ENCODE data around the gene RCCD1.

Gene RCCD1

DNA sequence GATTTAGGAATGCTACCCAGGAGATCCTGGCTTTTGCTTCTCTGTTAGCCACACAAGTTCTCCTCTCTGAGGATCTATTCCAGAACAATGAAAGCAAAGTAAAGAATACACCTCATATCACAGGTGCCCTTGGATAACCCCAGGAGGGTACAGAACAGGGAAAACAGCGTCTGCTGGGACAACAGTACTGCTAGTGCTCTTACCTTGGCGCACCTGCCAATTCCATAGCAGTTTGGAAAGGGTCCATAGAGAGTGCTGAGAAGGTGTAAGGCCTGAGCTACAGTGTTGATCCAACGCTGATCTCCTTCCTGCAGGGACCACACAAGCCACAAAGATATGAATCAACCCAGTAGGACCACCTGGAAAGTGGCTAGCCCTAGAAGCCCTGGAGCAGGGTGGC is 52.6 kb downstream of the RCCD1 start:
- DNase-seq (ENCODE audit: extremely low read depth, insufficient read length), result no peak
- TF ChIP-seq, protein P1, sequence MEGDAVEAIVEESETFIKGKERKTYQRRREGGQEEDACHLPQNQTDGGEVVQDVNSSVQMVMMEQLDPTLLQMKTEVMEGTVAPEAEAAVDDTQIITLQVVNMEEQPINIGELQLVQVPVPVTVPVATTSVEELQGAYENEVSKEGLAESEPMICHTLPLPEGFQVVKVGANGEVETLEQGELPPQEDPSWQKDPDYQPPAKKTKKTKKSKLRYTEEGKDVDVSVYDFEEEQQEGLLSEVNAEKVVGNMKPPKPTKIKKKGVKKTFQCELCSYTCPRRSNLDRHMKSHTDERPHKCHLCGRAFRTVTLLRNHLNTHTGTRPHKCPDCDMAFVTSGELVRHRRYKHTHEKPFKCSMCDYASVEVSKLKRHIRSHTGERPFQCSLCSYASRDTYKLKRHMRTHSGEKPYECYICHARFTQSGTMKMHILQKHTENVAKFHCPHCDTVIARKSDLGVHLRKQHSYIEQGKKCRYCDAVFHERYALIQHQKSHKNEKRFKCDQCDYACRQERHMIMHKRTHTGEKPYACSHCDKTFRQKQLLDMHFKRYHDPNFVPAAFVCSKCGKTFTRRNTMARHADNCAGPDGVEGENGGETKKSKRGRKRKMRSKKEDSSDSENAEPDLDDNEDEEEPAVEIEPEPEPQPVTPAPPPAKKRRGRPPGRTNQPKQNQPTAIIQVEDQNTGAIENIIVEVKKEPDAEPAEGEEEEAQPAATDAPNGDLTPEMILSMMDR (IDR thresholded peaks at IDR 0.05; ENCODE audit: insufficient read depth, low read length, poor library complexity, severe bottlenecking), result no peak
- Histone ChIP-seq H3K27me3 (replicated peaks; ENCODE audit: control insufficient read depth, insufficient read depth, low read length) (no peaks in the 10 kb centered on the region), H3K4me3 (replicated peaks; ENCODE audit: low read depth, low read length) (no peak overlapping the region), H3K36me3 (ENCODE audit: control insufficient read depth, insufficient read depth, low read length) (peaks cover 33% of the 10 kb centered on the region)

Data from GM06990 (cell line).